Keratinocyte (primary cell): ENCODE measurements around the gene ATN1.

Source experiments
- CTCF ChIP-seq, 3 experiments: IDR thresholded peaks in 1 of 3; conservative IDR thresholded peaks in 1 of 3; optimal IDR thresholded peaks in 1 of 3; 2 replicates in 2 of 3; 3 replicates in 1 of 3; pipeline versions ENCODE3 to v1.5.1; 2011; ENCODE audit warnings: low read length in 3 of 3, mild to moderate bottlenecking in 3 of 3, moderate library complexity in 2 of 3, control low read depth in 1 of 3, inconsistent platforms in 1 of 3; ENCODE audit not compliant: insufficient read depth in 2 of 3; ENCODE audit errors: extremely low read depth in 1 of 3
- EZH2 ChIP-seq: IDR thresholded peaks from one replicate; pipeline ENCODE4 v1.6.1; 2012; ENCODE audit warnings: inconsistent platforms, mild to moderate bottlenecking, low read length, moderate library complexity

GRCh38 chr12:6953442-6954315 lies 25.9 kb downstream of the ATN1 start:
- TF ChIP-seq CTCF (optimal IDR thresholded peaks at IDR 0.05 in 1 of 3, IDR thresholded peaks at IDR 0.05 in 1 of 3, conservative IDR thresholded peaks at IDR 0.05 in 1 of 3; ENCODE audit: extremely low read depth in 1 of 3, insufficient read depth in 2 of 3, low read length in 3 of 3) (no peak), EZH2 (no peak)
